NCI-H446 treated with DMSO at 0.1 percent for 48 hours (cell line): ENCODE results near the gene LIPT1.
"Not testable (repeated sequence)": the region's sequence is repeated elsewhere in the genome, so short reads cannot be mapped to it uniquely, and the experiment has no call there.

Experiments used
- DNase-seq: peaks from one replicate; lab custom pipeline; 2025; lab: John Stamatoyannopoulos, UW

Gene LIPT1

DNA sequence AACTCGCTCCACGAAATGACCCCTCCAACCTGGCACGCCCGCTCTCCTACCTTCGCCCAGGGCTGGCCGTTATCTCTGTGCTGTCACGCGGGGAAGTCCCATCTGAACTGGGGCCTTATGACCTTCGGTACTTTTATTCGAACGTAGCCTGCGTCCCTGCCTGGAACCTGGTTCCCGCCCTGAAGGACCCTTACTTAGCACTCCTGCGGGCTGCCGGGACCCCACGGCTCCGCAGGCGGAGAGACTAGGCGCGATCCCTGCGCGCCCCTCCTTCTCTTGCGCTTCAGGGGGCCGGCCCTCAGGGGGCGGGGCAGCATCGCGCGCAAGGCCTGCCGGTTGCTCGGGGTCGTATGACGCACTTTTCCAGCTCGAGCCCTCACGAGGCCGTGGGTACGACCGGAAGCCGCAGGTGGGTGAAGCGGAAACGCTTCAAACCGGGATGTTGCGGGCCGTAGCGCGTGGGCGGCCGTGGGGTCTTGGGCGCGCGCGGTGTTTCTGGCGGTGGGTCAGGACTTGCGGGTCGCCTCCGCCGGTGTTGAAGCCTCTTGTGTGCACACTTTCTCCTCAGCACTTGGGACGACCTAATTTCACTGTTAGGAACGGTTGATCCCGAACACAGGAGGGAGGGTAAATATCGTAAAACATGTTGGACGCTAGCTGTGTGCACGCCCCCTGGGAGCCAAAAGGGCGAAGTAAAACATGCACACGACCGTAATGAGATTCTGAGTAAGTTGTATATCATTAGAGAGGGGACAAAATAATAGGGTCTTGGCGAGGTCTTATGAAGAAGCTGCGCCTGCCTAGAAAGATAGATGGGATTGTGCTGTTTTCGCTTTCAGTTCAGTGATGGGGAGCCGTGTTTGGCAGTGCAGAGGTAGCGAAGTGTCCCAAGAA lies at the start of gene LIPT1, which contains the start of gene TSGA10:
Gene LIPT1 (plus strand): TSS at position 325 of the 894 bp plus-strand sequence. CDS start 6,991 bp downstream, outside the sequence.
Gene TSGA10 (minus strand): TSS at position 300 of the 894 bp plus-strand sequence. CDS start 45,503 bp downstream, outside the sequence.
- DNase-seq, result peak; percentile 75

DNA sequence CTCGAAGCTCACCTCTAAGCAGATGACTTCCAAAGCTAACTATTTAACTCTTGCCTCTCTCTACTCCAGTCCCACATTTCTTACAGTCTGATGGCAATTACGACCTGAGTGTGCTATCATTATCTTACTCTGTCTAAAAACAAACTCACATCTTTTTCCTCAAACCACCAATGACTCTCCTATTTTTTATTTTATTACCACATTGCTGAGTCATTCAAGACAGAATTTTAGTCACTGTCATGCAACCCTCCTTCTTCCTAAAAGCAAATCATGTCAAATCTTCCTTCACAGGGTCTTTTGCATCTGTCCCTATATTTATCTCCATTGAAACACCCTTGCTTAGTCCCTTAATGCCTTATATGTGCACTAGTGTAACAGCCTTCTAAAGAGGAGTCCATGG lies 47.9 kb upstream of the LIPT1 start:
- no peak for DNase-seq

DNA sequence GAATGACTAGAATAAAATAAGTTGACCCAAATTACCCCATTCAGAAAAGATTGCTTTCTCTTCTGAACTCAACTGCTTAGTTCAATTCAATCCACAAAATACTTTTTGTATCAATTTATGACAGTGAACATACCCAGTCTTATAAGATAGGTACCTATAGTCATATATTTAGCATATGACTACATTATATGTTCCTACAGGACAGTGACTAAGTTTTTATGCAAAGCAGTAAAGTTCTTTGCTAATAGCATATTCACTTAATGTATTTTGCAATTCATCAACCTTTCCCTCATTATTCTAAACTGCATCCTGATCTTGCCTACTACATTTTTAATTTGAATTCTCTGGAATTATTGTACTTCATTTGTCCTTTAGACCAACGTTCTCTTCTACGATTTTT lies 43.5 kb upstream of the LIPT1 start:
- no peak for DNase-seq

DNA sequence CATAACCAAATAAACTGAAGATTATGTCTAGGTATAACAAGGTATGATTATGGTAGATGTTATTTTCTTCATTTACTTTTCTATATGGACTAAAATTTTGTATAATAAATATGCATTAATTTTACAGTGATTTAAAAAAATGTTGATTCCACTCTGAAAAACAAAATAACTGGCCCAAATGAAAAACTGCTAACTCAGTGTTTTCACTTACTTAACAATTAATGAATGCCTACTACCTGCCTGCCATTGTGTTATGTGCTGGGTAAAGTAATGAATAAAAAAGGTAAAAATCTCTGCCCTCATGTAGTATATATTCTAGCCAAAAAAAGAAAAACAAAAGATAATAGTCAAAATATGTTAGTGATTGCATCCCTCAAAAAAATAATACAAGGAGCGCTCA lies 42.8 kb upstream of the LIPT1 start:
- no peak for DNase-seq

DNA sequence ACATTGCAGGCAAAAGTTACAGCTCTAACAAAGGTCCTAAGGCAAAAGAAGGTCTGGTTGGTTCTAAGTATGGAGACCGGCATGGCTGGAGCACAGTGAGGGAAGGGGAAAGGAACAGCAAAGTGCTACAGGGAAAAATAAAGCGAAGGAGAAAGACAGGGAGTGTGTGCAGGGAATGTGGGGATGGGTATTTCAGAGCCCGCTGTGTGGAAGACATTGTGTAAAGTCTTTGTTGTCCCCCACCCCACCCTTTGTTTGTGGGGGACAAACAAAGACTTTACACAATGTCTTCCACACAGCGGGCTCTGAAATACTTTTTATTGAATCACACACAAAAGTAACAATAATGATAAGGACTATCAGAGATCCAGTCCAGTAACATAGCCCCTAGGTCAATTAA lies 42.1 kb upstream of the LIPT1 start:
- no peak for DNase-seq

DNA sequence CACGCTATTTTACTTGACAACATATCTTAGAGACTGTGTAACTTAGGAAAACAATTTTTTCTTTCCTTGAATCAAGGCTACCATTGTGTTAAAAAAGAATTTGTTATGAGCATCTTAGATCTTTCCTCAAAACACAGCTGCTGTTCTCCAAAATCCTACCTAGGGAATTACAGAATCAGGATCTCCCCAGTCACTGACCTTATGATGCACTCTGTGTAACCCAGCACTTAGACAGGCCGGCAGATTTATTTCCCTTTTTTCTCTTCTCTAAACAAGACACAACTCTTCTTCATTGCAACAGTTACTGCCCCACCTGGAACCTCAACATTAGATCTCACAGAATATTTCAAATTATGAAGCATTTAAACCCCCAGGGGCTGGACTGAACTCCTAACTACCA lies 26.8 kb upstream of the LIPT1 start:
- DNase-seq, result no peak

DNA sequence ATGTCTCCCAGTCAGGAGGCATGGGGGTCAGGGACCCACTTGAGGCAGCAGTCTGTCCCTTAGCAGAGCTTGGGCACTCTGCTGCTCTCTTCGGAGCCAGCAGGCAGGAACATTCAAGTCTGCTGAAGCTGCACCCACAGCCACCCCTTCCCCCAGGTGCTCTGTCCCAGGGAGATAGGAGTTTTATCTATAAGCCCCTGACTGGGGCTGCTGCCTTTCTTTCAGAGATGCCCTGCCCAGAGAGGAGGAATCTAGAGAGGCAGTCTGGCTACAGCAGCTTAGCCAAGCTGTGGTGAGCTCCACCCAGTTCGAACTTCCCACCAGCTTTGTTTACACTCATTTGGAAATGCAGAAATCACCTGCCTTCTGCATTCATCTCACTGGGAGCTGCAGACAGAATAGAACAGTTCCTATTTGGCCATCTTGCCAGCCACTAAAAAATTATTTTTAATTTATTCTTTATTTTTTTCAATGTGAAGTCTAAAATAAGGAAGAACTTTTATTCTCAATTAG lies 19.7 kb upstream of the LIPT1 start:
- DNase-seq, result not testable (repeated sequence)

DNA sequence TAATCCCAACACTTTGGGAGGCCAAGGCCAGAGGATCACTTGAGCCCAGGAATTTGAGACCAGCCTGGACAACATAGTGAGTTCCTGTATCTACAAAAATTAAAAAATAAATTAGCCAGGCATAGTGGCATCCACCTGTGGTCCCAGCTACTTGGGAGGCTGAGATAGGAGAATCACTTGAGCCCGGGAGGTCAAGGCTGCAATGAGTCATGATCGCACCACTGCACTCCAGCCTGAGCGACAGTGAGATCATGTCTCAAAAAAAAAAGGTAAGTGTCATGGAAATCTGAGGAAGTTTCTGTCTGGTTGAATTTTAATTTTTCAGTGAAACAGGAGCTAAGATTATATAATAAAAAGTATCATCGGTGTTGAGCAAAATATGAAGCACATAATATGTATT lies 15.8 kb upstream of the LIPT1 start:
- no peak for DNase-seq

DNA sequence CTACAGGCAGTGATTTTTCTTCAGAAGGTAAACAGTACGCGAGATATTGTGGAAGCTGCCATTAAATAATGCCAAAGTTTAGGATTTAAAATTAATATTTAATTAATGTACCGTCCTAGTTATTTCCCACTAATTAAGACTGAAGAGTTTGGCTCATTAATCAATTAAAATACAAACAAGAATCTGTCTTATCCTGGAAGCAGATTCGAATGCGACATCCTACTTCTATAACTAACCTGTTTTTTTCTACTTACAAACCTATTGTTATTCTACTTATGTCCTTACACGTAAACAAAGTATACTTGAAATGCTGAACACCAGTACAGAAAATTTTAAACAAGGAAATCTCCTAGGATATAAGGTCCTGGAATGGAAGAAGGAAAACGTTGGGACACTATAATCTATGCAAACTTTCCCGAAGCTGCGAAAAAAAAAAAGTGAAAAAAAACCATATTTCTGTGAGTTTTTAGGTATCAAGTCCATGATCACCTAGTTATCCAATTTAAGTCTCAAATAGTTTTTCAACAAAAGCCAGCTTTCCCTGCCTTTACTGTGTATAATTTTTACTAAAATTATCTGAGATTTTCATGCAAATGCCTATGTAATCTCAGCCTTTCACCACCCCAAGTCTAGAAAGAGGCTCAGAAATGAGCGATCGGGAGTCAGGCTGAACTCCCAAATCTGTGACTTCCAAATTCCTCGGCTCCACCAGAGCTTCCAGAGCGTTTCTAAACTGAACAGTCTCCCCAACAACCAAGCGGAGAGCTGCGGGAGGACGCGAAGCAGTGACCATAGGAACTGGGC lies 14.5 kb upstream of the LIPT1 start:
- DNase-seq, result no peak

DNA sequence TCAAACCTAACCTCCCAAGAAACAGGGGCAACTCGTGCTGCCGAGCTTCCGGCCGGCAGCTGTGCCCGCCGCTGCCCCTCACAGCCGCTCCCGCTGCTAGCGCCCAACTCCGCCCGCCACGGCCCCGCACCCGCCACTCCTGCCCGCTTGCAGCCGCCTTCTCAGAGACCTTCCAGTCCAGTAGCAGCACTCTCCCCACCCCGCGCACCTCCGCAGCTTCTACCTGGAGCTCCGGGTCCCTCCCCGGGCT lies 14.0 kb upstream of the LIPT1 start:
- DNase-seq, result no peak

DNA sequence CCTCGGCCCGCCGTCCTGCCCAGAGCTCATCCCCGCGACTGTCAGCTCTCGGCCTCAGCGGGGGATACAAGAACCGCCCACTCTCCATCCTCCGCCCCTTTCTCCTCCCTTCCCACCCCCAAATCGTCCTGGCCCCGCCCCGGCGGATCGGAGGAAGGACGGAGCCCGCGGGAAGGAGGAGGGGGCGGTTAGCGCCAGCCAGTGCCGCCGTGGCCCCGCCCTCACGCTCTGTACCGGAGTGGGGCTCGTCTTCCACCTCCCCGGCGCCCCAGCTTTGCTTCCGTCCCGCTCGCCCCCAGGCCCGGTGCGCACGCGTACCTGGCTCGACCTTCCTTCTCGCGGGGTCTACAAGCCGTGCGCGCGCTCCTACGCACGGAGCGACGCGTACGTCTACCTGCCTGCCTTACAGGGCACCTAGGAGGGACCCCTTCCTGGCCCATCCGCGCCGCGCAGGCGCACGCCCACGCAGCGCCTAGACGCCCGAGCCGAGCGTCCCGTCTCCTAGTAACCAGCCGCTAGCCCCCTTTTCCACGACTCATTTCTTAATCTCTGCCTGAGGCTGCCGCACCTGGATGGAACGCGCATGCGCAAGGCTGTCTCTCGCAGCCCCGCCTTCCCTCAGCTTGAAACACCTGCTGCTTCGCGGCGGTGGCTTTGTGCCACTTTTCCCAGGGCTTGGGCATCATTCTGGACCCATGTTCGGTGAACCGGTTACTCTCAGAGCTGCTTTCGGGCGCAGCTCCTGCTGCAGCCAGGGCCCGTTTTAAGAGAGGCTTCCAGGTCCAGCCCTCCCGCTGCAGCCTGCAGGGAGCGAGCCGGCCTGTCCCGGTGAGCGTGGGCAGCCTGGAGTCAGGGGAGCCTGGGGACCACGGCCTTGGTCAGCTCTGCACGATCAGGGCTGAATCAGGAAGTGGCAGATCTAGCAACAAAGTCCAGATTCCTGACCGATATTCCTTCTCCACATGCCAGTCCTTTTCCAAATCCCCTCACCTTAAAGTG lies 13.4 kb upstream of the LIPT1 start, which contains the start of gene C2orf15:
Gene C2orf15 (plus strand): TSS at position 598 of the 999 bp plus-strand sequence. CDS start 8,852 bp downstream, outside the sequence.
- peak; percentile 66 for DNase-seq

DNA sequence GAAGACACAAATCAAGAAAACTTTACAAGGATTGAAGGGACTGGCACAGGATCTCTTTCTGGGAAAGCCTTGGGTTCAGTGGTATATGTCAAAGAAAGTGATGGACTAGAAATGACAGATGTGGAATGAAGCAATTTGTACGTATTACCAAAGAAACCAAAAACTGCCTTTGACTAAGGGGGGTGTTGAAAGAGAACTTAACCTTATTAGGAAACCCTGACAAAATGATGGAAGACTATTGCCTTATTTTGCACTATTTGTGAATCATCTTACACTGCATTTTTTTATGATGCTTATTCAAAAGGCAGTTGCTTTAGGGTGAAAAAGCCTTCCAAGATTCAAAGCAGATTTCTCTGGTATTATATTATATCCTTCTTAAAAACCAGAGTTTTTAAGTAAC lies 4.1 kb upstream of the LIPT1 start:
- DNase-seq, result no peak

DNA sequence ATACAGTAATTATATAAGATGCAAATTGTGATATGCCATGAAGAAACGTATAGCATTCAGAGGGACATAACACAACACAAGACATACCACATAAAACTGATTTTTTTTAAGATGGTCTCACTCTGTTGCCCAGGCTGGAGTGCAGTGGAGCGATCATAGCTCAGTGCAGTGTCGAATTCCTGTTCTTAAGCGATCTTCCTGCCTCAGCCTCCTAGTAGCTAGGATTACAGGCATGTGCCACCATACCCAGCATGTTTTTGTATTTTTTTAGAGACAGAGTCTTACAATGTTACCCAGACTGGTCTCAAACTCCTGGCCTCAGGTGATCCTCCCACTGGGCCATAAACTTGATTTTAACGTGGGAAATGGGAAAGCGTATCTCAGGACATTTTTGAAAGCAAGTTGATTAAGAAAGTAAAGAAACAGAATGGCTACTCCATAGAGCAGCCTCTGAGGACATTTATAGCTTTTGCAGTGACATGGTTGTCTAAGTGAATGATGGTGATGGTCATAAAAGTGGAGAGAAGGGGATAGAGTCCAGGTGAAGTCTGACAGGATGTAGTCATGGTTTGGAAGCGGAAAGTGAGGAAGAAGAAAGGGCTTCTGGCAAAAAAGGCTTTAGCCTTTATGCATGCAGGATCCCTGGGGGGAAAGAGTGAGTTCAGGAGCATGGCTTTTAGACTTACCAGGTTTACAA lies 2.4 kb upstream of the LIPT1 start:
- no peak for DNase-seq

DNA sequence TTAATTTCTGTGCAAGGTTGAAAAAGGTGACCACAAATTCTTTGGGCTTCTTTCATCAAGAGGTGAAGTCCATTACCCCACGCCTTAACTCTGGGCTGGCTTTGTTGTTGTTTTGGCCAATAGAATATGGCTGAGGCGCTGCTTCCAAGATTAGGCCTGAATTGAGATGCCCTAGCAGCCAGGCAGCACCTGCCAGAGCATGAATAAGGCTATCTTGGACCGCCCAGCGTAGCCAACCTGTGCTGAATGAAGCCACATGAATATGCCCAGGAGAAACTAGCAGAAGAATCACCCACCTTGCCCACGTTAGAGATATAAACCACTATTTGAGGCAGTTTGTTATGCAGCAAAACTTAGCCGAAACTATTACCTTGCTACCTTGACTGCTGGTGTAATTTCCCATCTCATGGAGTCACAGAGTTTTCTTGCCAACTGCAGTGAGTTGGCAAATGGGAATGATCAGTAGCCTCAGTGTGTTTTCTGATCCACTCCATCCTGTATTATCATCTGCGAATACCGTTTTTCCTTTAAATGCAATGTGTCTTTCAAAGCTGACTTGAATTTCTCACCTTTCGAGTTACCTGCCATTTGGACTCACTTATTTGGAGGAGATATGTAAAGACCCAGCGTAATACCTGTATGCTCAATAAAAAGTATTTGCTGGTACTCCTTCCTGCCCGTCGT lies 704 bp upstream of the LIPT1 start:
- DNase-seq, result no peak

DNA sequence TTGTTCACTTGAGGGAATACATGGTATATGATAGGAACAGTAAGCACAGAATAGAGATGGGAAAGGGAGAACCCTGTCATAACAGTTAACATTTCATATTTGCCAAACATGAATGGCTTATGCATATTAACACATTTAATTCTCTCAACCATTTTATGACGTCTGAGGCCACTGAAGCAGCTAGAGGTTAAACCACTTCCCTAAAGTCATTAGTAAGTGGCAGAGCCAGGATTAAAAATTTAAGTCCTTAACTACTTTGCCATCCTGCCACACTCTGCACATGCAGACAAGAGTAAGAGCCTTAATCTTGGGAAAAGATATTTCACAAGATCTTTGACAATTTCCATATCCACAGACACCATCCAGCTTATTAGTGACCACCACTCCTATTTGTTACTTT lies 2.1 kb downstream of the LIPT1 start:
- no peak for DNase-seq

DNA sequence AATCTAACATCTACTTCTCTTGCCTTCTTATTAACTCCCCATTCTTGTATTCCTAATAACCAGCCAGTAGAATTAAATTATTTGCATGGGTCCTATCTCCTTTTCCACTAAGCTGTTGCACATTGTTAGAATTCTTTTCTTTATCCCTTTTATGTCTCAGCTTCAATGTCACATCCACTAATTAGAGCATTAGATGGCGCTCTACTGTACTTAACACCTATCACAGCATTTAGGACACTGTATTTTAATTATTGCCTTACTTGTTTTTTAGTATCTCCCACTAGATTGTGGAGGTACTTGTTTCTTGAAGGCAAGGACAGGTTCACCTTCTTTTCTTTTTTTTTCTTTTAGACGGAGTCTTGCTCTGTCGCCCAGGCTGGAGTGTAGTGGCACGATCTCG lies 3.8 kb downstream of the LIPT1 start:
- no peak for DNase-seq

DNA sequence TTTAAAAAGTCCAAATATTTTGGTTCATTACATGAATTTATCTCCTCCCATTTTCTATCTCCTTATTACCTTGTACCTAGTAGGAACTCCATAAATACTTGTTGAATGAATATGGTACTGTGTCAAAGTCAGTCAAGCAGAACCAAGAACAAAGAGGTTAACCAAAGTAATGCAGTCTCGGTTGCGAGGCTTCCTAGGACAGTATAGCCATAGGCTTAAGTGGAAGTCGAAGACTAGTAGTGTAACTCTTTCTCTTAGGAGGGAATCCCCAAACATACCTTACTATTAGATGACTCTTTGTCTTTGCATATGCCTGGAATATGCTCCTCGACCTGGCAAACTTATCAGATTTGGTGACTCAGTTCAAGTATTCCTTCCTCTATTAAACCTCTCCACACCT lies 4.8 kb downstream of the LIPT1 start:
- DNase-seq, result no peak

DNA sequence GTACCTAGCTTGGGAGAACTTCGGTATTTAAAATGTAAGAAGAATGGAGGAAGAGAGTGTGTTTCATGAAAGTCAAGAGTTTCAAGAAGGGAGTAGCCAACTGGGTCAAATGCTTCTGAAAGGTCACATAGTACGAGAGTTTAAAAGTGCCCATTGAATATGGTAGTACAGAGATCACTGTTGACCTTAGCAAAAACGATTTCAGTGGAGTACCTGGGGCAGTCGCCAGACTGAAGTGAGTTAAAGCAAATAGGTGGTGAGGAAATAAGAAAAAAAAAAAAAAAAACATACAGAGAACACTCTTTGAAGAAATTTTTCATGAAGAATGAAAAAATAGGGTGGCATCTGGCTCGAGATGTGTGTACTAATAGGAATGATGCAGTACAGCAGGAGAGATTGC lies 11.5 kb downstream of the LIPT1 start:
- DNase-seq, result no peak

DNA sequence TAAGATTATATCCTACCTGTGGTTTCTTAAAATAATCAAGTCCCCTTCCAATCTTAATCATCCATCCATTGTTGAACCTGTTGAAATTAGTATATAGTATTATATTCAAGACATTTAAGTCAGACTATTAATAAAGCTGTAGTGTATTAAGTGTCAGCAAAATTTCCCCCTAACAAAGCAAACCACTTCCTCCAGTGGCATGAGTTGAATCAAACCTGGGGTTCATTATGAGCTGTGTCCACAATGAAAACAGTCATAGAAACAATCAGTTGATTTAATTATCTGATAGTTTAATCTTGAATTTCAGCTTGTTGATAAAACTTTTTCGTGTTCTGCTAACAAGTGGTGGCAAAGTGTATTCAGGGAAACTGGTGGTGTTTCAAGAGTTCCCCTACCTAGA lies 14.8 kb downstream of the LIPT1 start:
- no peak for DNase-seq

DNA sequence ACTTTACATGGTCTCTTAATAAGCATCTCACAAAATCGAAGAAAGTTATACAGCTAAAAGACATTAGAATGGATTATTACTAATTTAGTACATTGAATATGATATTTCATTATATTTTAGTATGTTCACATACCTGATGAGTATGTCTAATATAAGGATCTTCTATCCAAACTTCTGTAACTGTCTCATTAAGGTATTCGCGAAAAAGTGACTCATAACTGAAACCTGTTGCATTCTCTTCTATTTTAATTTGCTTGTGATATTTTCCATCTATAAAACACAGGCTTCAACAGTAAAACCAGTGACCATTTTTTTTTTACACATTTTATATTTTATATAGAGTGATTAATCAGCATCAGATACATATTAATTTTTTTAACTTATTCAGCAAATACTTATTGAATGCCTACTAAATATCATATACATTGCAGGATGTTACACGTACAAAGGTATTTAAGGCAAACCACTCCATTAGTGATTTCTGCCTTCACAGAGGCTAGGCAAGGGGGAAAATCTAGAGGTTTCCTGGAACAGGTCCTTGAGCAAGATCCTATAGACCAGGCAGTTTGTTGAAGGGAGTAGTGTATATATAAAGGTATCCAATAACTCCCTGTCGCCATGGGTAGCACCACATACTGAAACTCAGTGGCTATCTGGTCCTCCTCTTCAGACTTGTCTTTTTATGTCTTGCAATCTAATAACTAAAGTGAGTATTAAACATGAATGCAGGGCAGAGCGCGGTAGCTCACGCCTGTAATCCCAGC lies 16.8 kb downstream of the LIPT1 start:
- DNase-seq, result no peak
